GM18868 (cell line): Measurements from ENCODE around the gene PLEKHG3.

Experiments
- ATAC-seq: cut with Tn5 transposase; IDR thresholded peaks from one replicate; pipeline ENCODE4 v1.9.1; 2021; ENCODE audit warnings: mild to moderate bottlenecking, moderate library complexity; ENCODE audit not compliant: unreplicated experiment

PLEKHG3 gene

DNA sequence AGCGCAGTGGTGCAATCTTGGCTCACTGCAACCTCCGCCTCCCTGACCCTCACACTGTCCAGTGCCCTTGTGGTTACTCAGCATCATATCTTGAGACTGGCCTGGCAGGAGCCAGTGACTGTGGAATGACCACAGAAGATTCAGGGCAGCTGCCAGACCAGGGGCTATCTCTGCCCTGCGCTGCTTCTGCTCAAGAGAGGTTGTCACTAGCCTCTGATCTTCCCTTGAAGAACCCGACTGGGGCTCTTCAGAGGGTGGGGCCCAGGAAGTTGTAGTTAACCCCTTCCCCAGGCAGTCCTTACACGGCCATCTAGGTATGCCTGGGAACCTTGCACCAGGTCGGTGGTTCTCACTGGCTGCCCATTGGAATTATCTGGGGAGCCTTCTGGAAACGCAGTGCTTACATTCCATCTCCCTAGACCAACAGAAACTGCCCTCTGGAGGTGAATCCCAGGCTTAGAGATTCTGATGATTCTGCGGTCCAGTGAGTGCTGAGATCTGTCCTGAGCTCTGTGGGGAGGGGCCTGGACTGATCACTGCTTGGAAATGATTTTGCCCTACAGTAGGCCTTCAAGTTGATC lies 41.4 kb downstream of the PLEKHG3 start:
- no peak for ATAC-seq

DNA sequence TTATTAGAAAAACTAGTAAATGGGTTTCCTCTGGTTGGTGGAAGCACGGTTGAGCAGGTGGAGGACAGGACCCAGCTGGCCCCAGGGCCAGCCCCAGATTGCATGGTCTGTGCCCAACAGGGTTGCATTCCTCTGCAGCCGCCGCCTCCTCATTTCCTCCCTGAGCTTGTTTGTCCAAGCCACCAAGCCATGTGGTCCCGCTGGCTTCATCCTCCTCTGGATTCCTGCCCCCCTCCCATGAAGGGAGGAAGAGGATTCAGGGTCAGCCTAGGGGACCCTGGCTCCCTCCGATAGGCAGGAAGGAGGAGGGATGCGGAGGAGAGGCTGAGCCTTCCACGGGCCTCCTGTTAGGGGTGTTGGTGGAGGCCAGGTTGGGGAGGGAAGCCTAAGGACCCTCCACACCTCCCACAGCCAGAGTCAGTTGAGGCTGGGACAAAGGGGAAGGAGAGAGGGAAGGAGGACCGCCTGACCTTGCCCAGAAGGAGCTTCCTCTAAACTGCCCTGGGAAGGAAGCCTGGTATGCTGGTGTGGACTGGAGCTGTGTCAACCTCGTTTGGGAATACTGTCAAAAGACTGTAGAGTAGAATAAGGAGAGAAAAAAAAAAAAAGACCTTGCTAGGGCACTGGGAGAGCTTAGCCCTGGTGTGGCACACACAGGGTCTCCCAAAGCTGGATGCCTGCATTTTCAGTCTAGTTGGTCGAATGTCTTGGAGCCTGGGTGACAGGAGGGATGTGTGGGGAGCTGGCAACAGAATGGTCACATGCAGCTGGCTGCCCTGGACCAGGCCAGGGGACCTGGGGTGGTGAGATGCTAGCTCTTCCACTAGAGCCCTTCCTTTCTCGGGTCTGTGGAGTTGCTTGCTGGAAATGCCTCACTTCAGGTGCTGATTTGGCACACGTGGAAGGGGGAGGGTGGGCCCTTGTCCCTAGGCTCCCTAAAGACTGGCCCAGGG lies 42.4 kb downstream of the PLEKHG3 start:
- no peak for ATAC-seq

DNA sequence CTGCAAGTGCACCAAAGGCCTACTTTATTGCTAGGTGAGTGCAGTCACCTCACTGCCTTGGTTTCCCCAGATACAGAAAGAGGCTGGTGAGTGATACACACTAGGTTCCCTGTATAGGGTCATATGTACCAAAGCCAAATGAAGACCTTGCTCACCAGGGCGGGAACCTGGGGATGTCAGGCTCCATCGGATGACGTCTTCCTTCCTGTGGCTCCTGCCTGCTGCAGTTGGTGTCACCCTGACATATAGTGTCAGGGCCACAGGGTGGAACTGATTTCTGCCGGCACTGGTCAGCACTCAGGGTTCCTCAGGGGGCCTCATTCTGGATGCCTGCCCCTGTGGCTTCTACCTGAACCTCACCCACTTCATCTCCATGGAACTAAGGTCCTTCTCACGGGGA lies 43.1 kb downstream of the PLEKHG3 start:
- no peak for ATAC-seq

DNA sequence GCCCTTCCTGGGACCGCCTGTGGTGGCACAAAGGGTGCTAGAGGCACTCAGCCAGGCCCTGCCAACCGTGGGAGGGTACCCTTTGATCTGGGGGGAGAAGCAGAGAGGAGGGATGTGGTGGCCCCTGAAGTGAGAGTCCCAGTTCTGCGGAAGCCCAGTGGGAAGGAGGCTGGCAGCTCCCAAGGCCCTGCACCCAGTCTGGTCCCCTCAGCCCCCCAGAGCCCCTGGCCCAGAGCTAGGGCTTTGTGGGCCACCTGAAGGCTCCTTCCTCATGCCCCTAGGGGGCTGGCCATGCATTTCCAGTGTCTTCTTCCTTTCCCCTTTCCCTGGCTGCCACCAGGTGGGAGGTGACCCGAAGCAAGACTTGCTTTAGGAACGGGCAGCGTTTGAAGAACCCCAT lies 44.3 kb downstream of the PLEKHG3 start:
- no peak for ATAC-seq

DNA sequence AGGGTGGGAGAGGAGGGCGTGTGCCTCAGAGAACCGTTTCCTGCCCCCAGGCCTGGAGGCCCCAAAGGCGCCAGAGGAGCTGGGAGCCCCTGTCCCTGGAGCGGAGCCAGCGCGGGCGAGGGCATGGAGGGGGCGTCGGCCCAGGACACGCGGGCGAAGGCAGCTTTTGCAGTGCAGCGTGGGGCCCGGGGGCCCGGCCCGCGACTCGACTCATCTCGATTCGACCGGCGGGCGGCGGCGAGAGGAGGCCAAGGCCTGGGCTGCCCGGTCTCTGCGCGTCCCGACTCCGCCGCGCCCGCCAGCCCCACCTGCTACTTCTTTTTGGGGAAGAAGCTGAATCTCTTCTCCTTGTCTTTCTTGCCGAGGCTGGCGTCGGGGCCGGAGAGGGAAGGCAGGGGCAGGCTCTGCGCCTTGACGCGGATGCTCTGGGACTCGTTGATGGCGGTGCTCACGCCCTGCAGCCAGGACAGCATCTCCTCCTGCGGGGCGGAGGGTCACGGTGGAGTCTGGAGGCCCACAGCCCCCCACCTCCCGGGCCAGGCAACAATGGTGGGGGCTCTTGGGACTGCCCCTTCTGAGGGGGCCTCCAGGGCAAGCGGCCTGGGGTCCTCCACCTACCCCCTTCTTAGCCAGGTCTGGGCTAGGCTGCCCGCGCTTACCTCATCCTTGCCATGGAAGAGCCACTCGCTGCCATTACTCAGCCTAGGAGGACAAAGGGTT lies 44.9 kb downstream of the PLEKHG3 start:
- no peak for ATAC-seq

DNA sequence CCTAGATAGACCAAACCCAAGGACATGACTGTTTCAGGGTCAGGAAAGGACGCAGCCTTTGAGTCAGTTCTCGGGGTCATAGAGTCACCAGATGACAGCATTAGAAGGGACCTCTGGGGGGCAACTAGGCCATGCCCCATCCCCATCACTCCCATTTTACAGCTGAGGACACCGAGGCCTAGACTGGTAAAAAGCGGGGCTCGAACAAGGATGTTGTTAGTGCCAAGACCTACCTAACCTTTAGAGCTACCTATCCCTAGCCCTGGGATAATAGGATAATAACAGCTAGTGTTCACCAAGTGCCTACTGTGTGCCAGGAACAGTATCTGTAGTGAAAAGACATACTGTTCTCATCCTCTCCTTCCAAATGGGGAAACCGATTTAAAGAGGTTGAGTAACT lies 48.7 kb downstream of the PLEKHG3 start:
- no peak for ATAC-seq

DNA sequence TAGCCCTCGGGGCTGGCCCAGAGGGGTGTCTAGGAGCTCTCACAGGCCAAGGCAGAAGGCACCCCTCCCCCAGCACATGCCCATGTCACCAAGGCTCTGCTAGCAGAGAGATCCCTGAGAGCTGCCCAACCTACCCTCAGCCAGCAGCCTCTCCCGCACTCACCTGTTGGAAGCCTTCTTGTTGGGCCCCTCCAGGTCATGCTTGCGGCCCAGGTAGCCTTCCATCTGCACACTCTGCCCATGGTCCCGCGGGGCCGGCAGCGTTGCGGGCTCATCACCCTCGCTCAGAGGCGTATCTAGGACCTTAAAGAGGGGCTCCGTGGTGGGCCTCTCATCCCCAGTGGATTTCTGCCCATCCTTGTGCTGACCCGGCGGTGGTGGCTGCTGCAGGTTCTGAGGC lies 49.1 kb downstream of the PLEKHG3 start:
- no peak for ATAC-seq

DNA sequence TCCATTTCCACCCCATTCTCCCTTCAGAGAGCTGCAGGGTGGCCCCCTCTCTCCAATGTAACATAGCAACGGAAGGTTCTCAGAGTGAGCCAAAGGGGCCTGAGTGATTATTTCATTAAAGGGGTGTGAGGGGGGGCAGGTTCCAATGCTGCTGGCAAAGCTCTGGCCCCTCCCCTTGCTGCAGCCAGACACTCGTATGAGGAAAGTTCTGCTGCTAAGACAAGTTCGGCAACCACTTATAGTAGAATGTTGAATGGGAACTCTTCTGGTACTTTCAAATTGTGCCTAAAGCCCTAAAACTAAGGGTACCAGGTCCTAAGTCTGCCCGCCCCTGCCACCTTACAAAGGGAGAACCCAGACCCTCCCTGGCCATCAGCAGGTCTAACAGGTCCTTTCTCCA lies 49.8 kb downstream of the PLEKHG3 start:
- ATAC-seq: no peak

DNA sequence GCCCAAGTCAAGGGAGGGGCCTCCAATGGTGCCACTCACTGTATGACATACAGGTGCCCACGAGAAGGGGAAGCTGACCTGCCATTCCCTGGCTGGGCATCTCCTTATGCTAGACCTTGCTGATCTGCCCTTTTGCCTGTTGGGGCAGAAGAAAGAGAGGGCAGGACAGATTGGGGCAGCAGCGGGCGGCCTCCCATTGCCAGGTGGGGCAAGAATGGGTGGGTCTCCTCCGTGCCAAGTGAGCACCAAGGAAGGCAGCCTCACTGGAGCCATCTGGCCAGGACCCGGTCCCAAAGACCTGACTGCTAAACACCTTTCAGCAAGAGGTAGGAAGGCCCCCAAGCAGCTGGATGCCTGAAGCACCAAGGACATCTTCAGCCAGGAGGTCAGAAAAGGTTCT lies 50.5 kb downstream of the PLEKHG3 start:
- ATAC-seq: no peak

DNA sequence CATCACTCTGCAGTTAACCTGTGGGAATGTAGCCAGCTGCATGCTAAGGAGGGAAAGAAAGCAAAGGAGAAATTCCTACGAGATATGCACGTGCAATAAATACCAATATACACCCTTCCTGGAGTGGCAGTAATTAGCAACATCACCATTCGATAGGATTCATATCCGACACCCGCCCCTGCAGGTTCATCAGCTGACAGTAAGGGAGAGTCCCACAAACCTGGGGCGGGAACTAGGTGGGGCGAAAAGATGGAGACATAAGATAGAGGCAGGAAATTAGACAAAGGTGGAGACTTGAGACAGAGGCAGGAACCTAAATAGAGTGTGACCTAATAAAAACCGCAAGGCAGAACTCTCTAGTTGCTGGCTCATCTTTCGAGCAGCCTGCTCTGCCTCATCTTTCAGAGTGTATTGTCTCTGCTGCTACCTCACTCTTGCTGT lies 51.6 kb downstream of the PLEKHG3 start:
- ATAC-seq: no peak

DNA sequence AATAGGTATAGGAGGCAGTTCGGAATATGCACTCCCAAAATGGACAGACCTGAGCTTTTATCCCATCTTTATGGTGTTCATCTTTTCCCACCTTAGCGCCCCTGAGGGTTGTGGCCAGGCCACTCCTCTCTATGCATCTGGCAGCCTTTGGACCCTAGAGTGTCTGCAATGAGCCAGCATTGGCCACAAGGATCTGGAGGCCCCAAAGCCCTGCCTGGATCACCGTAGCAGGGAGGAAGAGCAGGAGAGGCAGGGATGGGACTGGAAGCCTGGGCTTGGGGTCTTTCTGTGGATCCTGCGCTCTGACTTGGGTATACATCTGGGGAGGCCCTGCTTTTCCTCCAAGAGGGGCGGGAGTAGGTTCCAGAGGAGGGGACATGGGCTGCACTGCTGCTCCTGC lies 52.5 kb downstream of the PLEKHG3 start:
- ATAC-seq: no peak

DNA sequence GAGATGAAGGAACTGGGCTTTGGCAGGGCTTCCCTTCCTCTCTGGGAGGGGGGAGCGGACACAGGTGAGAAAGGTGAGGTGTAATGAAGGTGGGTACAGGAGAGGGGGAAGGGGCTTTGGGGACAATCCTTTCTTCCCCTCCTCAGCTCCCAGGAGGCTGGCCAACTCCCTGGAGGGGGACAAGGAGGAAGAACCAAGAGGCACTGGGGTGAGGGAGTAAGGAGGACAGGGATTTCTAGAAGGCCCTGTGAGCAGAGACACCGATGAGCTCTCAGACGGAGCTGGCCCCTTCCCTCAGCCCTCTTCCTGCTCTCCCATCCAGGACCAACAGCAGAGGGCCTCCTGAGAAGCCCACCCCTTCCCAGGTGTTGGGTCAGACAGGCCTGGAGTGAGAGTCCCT lies 53.4 kb downstream of the PLEKHG3 start:
- no peak for ATAC-seq

DNA sequence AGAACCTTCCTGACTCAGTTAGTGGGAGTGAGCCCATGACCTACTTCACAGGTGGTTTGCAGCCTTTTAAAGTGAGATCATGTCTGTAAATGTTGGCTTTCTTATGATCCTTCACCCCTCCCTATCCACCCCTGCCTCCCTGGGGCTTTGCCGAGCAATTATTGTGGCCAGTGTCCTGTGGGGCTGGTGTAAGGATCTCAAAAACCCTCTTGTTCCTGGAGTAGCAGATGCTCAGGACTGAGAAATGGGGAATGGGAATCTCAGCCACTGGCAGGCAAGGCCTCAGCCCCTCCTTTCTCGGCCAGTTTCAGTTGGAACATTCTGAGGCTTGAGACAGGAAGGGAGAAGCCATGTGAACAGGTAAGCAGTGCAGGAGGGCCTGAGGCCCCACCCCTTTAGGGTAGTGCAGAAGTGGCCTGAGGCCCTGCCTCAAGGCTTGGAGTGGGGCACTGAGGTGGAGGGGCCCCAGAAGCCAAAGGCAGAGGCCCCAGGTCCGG lies 53.8 kb downstream of the PLEKHG3 start:
- ATAC-seq: no peak

DNA sequence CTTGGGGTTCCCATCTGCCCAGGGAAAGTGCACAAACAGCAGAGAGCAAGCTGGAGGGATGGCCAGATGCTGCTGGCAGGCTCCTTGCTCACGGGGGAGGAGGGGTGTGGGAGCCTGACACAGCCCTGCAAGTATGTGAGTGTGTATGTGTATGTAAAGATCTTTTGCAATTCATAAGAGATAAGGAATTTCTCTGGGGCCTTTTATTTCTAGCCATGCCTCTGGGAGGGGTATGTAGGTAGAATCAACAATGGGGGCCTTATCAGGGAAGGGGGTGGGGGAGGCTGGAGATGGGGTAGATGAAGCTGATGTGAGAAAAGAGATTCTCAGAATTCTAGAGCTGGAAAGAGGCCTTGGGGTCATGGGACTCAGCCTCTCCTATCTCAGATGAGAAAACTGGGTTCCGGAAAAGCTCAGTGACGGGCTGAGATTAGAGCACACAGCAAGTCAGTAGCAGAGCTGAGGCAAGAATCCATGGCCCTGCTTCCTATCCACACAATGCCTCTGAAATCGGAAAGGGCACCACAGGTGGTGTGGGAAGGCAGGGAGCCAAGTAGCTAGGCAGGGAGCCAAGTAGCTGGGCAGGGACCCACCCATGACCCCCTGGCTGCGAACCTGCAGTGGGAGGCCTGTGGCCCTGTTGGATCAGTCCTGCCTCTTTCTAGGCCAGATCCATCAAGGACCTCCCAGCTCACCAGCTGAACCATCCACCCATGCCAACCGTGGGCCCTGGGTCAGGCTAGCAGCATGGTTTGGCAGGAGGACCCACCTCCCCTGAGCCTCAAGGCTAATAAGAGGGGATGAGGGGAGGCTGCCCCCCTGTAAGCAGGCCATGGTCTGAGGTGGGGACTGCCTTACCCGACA lies 54.7 kb downstream of the PLEKHG3 start:
- no peak for ATAC-seq

DNA sequence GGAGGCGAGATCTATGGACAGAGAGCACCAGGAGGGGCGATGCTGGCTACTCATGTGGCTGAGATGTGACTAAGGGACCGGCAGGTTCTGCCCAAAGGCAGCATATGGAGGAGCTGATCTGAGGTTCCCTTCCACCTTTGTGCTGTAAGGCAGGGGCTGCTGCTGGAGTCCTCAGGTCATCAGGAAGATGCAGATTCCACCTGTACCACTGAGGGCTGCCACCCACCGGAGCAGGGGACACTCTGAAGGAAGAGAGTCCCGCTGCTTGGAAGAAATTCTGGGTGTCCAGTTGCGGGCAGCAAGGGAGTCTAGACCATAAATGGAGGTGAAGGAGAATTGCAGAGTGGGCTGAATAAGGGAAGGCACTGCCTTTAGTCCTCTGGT lies 55.3 kb downstream of the PLEKHG3 start:
- no peak for ATAC-seq

DNA sequence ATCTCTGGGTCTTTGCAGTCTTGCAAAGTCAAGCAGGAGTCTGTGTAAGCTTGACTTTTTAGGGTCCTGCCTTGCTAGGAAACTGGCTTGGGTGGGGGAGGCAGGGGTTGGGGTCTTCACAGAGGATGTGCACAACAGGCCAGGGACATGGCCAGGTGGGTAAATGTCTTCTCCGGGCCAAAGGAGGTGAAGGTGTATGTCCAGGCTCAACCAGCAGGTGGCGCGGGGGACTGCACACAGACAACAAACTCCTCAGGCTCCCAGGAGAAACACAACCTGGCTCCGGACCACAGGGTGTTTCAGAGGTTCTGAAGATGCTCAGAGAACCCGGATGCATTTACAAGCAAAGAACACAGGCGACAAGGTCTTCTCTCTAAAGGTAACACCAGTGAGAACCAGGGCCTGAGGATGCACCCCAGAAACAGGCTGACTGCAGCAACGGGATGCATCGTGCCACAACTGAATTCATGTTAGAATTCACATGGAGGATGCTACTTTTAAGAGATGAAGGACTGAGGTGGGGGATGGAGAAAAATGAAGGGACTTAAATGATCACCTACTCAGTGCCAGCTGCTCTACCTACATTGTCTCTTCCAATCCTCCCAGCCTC lies 56.0 kb downstream of the PLEKHG3 start:
- ATAC-seq: no peak

DNA sequence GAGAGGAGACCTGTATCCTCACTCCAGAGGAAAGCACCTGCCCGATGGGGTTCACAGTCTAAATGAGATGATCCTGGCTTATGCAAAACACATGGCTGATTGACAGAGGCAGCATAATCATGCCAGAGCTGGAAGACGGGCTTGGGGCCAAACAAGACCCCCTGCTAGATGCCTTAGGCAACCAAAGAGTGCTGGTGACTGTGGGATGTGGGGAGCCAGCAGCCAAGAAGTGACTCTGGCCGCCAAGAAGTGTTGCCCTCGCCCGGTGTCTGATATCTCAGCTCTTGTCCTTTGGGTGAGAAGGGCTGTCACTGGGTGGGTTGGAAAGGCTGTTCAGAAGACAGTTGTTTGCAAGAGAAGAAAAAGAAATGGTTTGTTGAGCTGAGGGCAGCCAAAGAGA lies 56.7 kb downstream of the PLEKHG3 start:
- ATAC-seq: no peak

DNA sequence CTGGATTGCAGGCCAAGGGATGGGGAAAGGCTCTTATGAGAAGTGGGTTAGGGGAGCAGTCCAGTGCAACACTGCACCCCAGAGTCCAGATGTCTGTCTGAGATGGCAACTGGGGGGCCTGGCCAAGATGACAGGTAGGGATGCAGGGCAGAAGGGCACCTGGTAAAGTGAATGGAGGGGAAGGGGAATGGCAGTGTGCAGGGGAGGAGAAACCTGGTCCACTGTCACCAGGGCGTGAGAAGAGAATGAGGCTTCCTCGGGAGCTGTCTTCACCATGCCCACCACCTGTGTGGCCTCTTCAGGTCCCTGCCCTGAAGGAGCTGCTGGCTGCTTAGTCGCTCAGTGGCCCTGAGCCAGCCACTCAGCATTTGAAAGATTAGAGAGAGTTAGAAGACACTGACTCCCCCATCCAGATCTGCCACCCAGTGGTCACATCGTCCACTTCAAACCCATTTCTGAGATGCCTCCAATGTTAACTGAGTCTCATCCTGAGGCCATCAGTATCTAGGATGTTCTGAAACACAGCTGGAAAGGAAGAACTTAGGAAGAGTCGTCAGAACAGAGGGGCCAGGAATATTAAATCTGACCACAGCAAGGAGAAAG lies 57.3 kb downstream of the PLEKHG3 start:
- ATAC-seq: no peak

DNA sequence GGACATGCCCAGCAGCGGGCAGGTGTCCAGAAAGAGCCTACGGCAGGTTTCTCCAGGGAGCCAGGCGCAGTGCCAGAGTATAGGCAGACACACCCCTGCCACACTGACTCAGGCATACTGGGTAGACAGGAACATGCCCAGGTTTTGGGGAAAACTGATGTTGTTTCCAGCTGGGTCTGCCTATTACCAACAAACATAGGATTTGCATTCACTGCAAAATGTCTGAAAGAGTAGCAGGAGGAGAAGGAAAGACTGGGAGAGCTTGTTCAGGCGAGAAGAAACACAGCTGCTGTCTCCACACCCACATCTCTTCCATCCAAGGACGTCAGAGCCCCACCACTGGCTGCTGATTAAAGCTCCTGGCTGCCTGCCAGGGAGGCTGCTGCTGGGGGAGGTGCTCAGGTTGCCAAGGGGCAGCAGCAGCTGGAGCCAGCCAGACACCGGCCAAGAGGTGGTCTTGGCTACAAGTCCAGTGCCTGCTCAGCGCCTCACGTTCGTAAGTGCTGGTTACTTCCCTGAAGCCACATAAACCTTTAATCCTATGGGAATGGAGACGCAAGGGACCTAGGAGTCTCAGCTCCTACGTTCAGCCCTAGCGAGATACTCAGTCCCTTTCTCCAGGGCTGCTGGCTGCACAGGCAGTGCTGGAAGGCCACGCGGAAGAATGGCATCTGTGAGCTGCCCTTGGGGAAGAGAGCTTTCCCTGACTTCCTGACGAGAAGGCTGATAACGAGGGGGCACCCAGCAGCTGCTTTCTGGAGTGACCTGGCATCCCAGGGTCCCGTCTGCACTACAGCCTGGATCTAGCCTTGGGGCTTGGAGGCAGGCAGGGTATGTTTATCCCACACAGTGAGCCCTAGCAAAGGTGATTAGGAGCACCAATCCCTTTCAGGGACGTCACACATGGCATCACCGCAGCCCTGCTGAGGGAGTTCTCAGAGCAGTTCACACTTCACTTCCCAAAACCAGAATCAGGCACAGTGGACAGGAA lies 58.1 kb downstream of the PLEKHG3 start:
- no peak for ATAC-seq
